Measurements from ENCODE around the gene HLA-DRA.

DNA sequence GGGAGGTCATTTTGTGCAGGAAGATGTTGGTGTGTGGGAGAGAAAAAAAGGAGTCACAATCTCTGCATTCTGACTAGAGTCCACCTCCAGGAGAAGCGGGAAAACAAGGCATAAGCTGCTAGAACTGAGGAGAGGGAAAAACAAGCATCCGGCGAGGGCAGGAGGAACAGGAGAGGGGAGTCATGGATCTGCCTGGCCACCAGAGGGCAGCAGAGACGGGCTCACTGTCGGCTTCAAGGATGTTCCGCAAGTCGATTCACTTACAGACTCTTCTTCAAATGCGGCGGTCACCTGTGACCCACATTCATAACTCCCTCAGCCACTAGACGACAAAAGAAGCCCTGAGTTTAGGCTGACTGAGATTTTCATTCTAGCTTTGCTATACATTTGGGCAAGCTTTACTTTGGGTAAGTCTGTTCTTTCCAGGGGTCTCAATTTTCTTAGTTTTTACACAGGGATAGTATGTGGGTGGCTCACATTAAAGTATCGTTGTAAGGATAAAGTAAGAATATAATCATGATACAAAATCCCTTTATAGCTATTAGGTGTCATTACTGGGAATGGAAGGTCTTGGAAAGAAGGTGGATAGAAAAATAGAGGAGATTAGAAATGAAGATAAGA lies 26.1 kb upstream of the HLA-DRA start:
- TF ChIP-seq FOSL2 (IDR thresholded peaks at IDR 0.05): no peak
- no peak for TF ChIP-seq FOSL2 (CRISPR knock-in tag; IDR thresholded peaks at IDR 0.05)
- TF ChIP-seq SMC3 (IDR thresholded peaks at IDR 0.05): peak; percentile 81
- no peak for TF ChIP-seq RNF2 (IDR thresholded peaks at IDR 0.05; ENCODE audit: borderline replicate concordance, low read depth)
- peak; percentile 70 to 77 for TF ChIP-seq RAD21 (conservative IDR thresholded peaks at IDR 0.05 in 1 of 2, IDR thresholded peaks at IDR 0.05 in 1 of 2)
- TF ChIP-seq, protein P1, sequence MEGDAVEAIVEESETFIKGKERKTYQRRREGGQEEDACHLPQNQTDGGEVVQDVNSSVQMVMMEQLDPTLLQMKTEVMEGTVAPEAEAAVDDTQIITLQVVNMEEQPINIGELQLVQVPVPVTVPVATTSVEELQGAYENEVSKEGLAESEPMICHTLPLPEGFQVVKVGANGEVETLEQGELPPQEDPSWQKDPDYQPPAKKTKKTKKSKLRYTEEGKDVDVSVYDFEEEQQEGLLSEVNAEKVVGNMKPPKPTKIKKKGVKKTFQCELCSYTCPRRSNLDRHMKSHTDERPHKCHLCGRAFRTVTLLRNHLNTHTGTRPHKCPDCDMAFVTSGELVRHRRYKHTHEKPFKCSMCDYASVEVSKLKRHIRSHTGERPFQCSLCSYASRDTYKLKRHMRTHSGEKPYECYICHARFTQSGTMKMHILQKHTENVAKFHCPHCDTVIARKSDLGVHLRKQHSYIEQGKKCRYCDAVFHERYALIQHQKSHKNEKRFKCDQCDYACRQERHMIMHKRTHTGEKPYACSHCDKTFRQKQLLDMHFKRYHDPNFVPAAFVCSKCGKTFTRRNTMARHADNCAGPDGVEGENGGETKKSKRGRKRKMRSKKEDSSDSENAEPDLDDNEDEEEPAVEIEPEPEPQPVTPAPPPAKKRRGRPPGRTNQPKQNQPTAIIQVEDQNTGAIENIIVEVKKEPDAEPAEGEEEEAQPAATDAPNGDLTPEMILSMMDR (IDR thresholded peaks at IDR 0.05): peak; percentile 74
- TF ChIP-seq RFX5 (IDR thresholded peaks at IDR 0.05): no peak
- TF ChIP-seq, protein P2, sequence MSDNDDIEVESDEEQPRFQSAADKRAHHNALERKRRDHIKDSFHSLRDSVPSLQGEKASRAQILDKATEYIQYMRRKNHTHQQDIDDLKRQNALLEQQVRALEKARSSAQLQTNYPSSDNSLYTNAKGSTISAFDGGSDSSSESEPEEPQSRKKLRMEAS (IDR thresholded peaks at IDR 0.05): no peak
- TF ChIP-seq EP300 (IDR thresholded peaks at IDR 0.05): no peak
- TF ChIP-seq POLR2A (IDR thresholded peaks at IDR 0.05; ENCODE audit: low read length): no peak
- no peak for TF ChIP-seq BHLHE40 (IDR thresholded peaks at IDR 0.05; ENCODE audit: low read depth, low read length)

Data from A549 (cell line).